GM19468 (cell line): Measurements from ENCODE around the gene CNR2.
"Not testable (repeated sequence)": the region's sequence is repeated elsewhere in the genome, so short reads cannot be mapped to it uniquely, and the experiment has no call there.

Source experiments
- ATAC-seq: cut with Tn5 transposase; IDR thresholded peaks from one replicate; pipeline ENCODE4 v1.9.1; 2021; ENCODE audit warnings: mild to moderate bottlenecking, moderate library complexity, moderate number of reproducible peaks; ENCODE audit not compliant: unreplicated experiment; ENCODE audit errors: extremely low read depth

Gene CNR2

DNA sequence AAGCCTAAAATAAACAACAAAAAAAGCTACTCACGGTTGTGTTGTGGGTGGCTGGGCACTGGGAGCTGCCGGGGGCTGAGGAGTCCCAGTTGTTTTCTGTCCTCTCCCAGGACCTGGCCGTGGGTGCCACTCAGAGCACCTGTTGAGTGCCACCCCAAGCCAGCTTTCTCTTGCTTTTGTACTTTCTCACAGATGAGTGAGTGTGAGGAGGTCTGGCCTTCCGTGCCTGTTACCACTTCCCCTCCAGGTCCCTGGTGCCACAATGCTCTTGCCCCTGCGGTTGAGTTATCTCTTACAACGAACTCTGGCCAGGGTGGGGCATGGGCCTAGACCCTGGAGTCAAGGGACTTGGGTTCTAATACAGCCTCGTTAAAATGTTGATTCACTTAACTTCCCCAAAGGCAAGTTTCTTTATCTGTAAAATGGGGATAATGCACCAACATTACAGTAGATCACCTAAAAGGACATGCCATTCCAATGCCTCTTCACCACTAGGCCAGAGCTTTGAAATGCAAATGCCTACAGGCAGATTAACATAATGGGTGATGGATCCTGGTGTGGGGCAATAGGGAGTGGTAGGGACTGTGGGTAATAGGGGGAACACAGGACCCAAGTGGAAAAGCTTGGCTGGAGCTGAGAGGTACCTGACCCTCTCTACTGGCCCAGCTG is at the start of gene CNR2:
Gene CNR2 (minus strand): TSS at position 151 of the 669 bp plus-strand sequence. CDS start 37,745 bp downstream, outside the sequence.
- no peak for ATAC-seq

DNA sequence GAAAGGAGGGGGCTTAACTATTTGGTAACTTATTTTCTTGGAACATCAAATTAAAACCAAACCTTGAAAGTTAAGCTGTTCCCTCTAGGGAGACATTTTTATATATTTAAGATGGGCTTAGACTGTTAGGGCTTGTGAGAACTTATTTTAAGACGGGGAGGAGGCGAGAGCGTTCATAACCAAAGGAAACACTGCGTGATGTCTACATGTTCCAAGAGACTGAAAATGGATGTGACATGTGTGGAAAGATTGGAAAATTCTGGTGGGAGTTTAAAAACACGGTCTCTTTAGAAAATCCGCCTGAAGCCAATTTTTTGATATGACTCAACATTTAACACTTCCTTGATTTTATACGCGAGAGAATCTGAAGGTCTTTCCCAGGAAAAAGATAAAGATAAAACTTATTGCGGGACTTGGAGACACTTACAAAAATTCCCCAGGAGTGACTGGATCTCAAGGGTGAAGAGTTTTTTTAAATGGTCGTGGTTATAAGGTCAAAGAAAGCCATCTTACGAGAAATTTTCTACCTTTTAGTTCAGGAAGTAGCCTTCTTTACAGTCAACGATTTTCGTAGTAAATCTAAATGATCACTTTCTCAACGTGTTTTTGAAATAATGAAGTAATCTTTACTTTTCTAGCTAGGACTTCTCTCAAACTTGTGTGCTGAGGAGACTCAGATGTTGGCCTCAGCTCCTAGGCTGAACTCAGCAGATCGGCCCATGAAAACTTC is 47.3 kb upstream of the CNR2 start:
- ATAC-seq: no peak

DNA sequence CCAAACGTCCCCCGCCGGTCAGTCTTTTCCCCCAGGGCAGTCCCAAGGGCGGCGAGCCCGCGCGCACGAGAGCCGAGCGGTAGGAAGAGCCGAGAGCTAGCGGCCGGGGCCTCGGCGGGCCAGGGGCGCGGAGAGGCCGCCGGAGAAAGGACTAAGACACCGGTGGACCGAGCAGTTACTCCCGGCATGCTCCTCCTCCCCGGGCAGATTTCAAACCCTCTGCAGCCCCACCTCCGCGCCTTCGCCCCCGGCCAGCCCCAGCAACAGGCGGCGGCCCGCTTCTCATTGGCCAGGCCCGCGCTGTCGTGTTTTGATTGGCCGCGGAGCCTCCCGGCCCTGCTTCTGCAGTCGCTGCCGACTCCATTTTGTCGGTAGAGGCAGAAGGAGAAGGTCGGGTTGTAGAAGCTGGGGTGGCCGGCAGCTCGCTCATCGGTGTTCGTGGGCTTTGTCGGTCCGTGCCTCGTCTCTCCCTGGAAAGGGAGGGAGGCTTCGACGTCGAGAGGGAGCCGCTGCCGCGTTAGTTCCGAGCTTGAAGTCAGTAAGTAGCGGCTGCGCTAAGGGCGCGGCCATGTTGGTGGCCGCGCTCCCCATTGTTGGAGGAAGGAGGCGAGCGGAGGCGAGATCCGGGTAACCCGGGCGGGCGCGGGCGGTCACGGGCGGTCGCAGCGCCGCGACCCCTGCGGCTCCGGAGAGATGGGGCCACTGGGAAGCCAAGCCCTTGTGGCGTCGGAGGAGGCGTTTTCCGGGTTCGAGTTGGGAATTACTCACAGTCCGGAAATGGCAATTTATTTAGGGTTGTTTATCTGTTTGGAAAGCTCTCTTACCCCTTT is 46.5 kb upstream of the CNR2 start, which contains the start of gene PNRC2:
Gene PNRC2 (plus strand): TSS at position 368 of the 830 bp plus-strand sequence. CDS start 1,630 bp downstream, outside the sequence.
- ATAC-seq: peak; percentile 45

DNA sequence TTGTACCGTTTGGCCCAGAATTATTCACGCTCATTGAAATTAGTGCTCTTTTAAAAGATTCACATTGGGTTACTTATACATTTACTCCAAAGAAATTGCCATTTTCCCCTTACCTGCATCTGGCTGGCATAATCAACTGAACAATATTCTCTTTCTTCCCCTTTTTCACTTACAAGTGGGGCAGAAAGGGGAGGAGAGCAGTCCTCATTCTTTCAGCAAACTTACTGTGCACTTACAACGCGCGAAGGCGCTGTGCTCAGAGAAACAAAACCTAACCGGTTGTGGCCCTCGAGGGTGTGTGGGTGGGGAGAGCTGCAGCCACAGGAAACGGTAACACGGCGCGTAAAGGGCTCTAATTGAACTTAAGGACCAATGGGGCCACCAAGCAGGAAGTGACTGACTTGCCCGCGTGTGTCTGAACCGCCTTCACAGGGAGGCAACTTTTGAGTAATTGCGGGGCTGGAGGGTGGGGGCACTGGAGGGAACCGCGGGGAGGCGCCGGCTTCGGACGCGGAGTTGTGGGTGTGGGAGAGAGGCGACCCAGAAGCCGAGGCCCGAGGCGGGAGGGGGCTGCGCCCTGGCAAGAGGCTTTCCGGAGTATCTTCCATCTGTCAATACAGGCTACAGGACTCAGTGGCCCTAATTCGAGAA is 45.8 kb upstream of the CNR2 start:
- ATAC-seq: peak; percentile 36

DNA sequence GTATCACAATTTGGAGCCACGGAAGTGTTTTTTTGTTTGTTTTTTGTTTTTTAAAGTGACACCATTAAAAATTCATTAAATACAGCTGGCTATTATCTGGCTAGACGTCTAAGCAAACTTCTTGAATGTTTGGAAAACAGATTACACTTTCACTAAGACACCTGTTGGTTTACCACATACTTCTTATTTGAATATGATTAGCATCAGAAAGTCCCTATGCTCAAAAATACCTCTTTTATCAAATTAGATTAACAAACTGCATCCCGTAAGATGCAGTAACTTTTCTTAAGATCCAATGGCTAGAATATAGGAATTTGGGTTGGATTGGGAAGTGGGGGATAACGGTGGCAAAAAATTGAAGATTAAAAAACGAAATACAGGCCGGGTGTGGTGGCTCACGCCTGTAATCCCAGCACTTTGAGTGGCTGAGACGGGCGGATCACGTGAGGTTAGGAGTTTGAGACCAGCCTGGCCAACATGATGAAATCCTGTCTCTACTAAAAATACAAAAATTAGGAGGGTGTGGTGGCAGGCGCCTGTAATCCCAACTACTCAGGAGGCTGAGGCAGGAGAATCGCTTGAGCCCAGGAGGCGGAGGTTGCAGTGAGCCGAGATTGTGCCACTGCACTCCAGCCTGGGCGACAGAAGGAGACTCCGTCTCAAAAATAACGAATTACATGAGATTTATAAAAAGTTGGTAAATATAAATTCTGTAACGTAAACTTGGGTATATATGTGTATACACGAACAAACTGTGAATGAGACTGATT is 45.1 kb upstream of the CNR2 start:
- not testable (repeated sequence) for ATAC-seq

DNA sequence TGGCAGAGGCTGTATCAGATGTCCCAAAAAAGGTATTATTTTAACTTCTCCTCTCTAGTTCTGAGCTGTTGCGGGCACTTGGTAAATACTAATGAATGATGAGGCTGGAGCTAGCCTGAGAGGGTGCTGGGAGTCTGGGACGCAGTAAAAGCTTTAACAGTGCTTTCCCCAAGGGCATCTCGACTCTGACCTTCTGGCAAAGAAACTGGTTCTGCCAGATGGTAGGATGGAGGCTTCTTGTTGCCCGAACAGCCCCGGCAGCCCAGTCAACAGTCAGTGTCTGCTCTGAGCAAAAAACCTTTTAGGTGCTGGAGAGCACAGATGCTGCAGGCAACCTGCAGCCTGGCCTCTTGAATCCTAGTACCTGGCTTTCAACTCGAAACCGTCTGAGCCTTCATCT is 43.9 kb upstream of the CNR2 start:
- no peak for ATAC-seq

DNA sequence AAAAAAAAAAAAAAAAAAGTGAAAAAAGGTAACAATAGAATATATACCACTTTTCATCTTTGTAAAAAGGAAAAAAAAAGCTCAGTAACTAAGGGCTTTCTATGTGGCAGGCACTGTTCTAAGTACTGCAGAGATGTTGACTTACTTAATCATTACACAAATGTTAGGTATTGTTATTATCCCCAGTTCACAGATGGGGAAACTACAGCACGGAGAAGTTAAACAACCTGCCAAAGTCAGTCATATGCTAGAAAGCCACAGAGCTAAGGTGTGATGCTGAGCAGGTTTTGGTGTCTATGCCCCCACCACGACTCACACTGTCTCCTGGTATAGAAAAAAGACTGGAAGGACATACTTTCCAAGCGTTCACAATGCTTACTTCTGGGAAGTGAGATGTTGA is 39.9 kb upstream of the CNR2 start:
- no peak for ATAC-seq

DNA sequence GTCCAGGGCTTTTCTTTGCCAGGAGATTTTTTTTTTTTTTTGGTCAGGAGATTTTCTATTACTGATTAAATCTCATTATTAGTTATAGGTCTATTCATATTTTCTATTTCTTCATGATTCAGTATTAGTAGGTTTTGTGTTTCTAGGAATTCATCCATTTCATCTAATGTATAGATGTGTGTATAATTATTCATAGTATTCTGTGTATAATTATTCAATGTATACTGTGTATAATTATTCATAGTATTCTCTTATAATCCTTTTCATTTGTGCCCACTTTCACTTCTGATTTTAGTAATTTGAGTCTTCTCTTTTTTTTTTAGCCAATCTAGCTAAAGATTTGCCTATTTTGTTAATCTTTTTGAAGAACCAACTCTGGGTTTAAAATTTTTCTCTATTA is 34.2 kb upstream of the CNR2 start:
- no peak for ATAC-seq

DNA sequence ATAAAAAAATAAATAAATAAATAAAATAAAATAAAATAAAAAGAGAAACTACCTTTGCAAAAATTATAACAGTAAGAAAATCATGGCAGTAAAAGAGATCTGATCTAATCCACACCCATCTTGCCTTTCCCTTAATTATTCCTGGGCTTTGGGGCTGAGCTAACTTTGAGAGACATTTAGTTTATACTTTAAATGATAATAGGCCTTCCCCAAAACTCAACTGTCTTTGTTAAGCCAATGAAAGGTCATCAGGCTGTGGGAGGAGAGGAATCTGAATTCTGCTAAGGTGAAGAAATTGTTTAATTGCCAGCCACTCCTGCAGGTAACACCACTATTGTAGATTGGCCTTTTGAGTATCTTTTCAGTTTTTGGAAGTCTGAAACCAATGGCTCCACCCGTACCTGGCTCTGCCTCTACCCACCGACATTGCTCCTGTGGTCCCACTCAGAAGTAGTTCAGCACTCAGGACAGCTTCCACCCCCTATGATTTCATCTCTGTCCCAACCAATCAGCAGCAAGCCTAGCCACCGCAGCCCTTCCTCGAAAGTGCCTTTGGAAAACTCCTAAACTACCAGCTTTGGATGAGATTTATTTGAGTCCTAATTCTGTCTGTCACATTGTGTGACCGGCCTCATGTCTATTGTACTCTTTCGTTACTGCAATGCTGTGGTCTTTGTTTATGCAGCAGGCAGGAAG is 23.5 kb upstream of the CNR2 start:
- ATAC-seq: no peak

DNA sequence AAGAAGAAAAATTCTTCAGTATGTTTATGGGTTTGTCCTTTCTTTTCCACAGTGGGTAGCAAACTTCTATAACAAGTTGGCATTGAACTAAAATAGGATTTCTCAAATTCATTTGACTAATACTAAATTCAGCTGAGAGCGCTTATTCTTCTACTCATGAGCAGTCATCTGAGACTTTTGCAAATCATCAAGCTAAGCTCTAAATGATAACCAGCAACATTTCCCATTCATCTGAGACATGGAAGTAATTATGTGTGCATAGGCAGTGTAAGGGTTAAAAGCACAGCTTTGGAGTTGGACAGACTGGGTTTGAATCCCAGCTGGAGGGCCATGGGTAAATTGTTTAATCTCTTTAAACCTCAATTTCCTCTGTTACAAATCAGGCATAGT is 18.3 kb upstream of the CNR2 start:
- ATAC-seq: no peak

DNA sequence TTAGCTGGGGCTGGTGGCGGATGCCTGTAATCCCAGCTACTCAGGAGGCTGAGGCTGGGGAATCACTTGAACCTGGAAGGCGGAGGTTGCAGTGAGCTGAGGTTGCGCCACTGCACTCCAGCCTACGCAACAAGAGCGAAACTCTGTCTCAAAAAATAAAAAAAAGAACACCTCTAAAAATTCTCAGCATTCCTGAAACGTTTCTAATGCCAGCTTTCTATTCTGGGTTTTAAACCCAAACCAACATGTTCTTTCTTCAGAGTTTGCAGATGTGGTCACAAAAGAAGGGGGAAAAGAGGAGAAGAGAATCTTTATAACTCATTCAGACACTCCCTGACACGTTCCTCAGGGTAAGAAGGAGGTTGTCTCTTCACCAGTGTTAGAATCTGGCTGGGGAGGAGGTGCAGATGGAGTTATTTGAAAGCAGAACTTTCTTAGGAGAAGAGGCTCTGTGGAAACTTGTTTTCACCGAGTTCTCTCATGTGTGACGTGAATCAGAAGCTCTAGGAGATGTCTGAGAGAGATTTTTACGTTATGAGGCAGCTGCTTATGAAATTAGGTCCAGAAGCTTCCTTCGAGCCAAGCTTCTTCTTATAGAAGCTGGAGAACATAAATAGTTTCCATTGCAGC is 17.8 kb upstream of the CNR2 start:
- ATAC-seq: no peak

DNA sequence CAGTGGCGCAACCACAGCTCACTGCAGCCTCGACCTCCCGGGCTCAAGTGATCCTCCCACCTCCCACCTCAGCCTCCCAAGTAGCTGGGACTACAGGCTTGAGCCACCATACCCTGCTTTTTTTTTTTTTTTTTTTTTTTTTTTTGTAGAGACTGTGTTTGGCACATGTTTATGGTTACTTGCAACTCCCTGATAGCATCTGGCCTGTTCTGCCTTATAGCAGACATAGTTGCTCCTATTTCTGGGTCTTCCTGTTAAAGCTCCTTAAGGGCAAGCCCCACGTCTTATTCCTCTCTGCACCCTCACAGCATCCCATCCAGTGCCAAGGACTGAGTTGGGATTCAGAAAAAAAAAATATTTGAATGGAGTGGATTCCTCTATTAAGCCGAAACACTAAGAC is 17.1 kb upstream of the CNR2 start:
- ATAC-seq: no peak

DNA sequence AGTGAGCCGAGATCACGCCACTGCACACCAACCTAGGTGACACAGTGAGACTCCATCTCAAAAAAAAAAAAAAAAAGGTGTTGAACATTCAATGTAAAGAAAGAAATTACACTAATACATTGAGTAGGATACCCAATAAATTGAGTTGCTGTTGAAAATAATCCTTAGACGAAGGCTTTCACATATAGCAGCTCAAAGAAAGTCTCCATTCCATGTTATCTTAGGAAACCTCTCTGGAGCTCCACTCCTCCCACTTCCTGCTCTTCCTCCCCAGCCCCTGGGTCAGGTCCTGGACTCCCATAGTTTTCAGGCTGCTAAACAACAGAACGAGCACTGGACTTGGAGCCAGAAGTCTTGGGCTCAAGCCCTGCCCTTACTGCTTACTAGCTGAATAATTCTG is 15.6 kb upstream of the CNR2 start:
- ATAC-seq: no peak

DNA sequence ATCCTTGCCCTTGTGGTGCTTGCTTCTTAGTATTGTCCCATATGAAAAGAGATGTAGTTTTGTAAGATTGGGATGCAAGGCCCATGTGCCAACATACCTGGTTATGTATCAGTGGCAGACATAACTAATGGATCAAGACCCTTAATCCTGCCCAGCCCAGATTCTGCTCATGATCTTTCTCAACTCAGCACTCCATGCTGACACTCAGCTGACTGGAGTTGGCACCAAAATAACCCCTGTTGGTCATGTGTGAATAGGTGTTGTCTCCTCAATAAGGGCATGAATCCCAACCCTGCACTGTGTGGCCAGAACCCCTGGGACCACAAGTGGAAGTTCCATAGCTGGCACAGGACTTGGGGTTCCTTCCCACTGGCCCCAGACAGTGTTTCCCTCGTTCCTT is 13.9 kb upstream of the CNR2 start:
- no peak for ATAC-seq

DNA sequence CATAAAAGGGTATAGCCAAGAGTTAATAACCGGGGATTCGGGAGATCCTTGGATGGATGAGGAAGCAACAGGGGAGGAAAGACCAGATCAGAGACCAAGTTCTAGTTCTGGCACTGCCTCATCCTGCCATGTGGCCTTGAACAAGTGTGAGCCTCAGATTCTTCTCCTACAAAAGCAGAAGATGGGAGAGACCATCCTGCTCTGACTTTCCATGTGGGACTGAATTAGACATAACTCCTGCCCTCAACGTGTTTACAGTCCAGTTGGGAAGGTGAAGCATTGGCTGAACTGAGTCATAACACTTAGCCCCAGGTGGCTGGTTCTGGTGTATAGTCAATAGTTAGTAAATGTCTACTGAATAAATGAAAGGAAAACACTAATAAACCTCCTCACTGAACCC is 12.1 kb upstream of the CNR2 start:
- ATAC-seq: no peak

DNA sequence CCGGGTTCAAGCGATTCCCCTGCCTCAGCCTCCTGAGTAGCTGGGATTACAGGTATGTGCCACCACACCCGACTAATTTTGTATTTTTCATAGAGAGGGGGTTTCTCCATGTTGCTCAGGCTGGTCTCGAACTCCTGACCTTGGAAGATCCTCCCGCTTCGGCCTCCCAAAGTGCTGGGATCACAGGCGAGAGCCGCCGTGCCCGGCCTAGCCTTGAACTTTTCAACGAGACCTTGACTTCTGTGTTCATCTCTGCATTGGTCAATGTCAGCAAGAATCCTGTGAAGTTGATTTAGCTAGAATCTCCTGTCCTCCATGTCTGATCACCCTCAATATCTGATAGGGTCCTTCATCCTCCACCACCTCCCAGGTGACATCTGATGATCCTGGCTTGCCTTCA is 11.4 kb upstream of the CNR2 start:
- no peak for ATAC-seq

DNA sequence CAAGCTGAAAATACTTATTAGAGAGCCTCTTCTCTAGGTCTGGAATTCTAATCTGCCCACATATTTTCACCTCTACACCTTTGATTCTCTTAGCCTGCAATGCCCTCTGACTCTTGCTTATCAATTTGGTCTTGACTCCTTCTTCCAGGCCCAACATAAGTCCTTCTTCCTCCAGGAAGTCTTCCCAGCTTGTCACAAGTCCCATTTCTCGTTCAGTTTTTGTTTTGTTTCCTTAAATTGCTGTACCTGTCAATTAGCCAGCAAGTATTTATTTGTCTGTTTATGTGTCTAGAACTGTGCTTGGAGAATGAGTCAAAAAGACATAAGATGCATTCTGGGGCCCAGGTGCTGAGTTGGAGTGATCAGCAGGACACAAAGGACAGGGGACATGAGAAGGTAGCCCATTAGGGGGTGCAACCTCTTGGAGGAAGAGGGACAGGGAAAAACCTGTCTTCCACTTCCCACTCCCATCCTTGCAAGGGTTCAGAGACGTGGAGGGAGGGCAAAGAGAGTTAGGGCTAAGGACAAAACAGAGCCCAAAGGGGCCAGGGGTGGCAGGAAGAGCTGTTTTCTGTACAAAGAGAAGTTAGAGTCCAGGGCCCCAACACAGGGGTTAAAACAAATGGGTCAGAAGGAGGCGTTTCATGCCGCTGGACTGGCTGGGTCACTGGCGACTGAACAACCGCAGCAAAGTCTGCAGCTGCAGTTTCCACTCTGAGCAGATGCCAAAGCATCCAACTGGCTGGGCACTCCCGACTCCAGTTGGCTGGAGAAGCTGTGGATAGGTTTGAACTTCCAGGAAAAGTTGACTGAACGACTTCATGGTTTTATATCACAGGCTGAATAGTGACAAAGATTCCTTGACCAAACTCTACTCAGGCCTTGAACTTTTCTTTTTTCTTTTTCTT is 10.7 kb upstream of the CNR2 start:
- ATAC-seq: no peak
